ENCODE data around the gene OR2T10.
"Not testable (repeated sequence)": the region's sequence is repeated elsewhere in the genome, so short reads cannot be mapped to it uniquely, and the experiment has no call there.

OR2T10 gene

DNA sequence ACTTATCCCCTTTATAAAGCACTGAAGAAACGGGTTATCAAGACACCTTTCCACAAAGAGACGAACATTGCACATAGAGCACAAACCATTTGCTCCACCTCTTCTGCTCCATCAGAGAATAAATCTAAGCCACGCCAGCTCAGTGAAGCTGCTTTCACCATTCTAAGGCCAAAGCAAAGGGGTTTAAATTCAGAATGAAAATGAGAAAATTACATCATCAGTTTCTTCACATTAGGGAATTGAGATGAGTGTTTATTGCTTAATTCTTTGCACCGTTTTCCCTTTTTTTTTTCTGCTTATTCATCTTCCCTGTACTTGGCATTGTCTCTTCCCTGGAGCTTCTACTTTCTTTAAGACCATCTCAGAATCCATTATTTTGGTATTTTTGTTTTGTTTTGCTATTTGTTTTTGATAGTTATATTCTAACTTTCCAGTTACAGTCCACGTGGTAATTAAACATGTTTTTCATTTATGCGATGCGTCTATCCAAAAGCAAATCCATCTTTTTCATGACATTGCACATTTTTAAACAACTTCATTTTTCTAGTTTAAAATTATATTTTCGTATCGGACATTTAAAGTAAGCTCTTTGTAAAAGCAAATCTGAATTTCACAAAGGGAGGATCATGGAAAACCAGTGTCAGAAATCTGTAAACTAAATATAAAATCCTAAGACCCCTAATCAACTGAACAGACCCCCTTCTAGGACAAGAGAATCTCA lies 21.1 kb downstream of the OR2T10 start:
- H3K4me3 Mint-ChIP-seq, result no peak overlapping the region
- no peaks in the 10 kb centered on the region for H3K4me1 Mint-ChIP-seq
- no peaks in the 10 kb centered on the region for H3K36me3 Mint-ChIP-seq (ENCODE audit: low read depth)
- no peak overlapping the region for H3K27ac Mint-ChIP-seq
- TF ChIP-seq, protein P1, sequence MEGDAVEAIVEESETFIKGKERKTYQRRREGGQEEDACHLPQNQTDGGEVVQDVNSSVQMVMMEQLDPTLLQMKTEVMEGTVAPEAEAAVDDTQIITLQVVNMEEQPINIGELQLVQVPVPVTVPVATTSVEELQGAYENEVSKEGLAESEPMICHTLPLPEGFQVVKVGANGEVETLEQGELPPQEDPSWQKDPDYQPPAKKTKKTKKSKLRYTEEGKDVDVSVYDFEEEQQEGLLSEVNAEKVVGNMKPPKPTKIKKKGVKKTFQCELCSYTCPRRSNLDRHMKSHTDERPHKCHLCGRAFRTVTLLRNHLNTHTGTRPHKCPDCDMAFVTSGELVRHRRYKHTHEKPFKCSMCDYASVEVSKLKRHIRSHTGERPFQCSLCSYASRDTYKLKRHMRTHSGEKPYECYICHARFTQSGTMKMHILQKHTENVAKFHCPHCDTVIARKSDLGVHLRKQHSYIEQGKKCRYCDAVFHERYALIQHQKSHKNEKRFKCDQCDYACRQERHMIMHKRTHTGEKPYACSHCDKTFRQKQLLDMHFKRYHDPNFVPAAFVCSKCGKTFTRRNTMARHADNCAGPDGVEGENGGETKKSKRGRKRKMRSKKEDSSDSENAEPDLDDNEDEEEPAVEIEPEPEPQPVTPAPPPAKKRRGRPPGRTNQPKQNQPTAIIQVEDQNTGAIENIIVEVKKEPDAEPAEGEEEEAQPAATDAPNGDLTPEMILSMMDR (IDR thresholded peaks at IDR 0.05), result no peak
- H3K9me3 Mint-ChIP-seq, result peaks cover 57% of the 10 kb centered on the region
- no peaks in the 10 kb centered on the region for H3K27me3 Mint-ChIP-seq (ENCODE audit: low read depth, poor library complexity)
- DNase-seq, result no peak

- peaks cover 52% of the 10 kb centered on the region for H3K9me3 Mint-ChIP-seq
- DNase-seq; H3K27ac Mint-ChIP-seq; H3K4me3 Mint-ChIP-seq; H3K36me3 Mint-ChIP-seq (ENCODE audit: low read depth); H3K27me3 Mint-ChIP-seq (ENCODE audit: low read depth, poor library complexity); H3K4me1 Mint-ChIP-seq: not testable (repeated sequence)
Observed at GRCh38 chr1:248574657-248575056, 22.8 kb downstream of the OR2T10 start, which contains the start of gene OR2T34. TSS of gene OR2T34 (minus strand) at chr1:248574757. CDS start at chr1:248574757, 0 bp downstream.

DNA sequence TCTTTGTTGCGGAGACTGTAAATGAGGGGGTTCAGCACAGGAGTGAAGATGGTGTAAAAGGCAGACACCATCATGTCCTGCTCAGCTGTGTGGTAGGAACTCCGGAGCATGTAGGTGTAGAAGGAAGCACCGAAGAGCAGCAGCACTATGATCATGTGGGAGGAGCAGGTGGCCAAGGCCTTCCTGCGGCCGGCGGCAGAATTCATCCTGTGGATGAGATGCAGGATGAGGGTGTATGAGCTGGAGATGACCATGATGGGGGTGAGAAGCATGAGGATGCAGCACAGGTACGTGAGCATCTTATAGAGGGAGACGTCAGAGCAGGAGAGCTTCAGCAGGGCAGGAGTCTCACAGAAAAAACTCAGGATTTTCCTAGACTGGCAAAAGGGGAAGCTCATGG lies 23.6 kb downstream of the OR2T10 start:
- H3K36me3 Mint-ChIP-seq (ENCODE audit: low read depth); H3K4me3 Mint-ChIP-seq; H3K4me1 Mint-ChIP-seq; H3K27ac Mint-ChIP-seq; H3K27me3 Mint-ChIP-seq (ENCODE audit: low read depth, poor library complexity); DNase-seq: not testable (repeated sequence)
- peaks cover 50% of the 10 kb centered on the region for H3K9me3 Mint-ChIP-seq

GRCh38 chr1:248572049-248572448 lies 25.5 kb downstream of the OR2T10 start:
- not testable (repeated sequence) for H3K4me3 Mint-ChIP-seq; DNase-seq; H3K36me3 Mint-ChIP-seq (ENCODE audit: low read depth); H3K27ac Mint-ChIP-seq; H3K27me3 Mint-ChIP-seq (ENCODE audit: low read depth, poor library complexity); H3K4me1 Mint-ChIP-seq
- peaks cover 42% of the 10 kb centered on the region for H3K9me3 Mint-ChIP-seq

DNA sequence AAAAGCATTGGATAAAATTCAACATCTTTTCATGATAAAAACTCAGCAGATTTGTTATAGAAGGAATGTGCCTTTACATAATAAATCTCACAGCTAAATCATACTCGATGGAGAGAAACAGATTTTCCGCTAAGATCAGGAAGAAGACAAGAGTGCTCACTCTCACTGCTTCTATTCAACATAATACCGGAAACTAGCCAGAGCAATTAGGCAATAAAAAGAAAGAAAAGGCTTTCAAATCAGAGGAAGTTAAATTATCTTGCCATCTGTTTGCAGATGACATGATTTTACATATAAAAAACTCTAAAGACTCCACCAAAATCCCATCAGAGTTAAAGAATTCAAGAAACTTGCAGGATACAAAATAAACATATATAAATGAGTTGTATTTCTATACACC lies 26.7 kb downstream of the OR2T10 start:
- not testable (repeated sequence) for H3K27me3 Mint-ChIP-seq (ENCODE audit: low read depth, poor library complexity); H3K4me3 Mint-ChIP-seq; DNase-seq; H3K27ac Mint-ChIP-seq; H3K4me1 Mint-ChIP-seq; H3K36me3 Mint-ChIP-seq (ENCODE audit: low read depth)
- peaks cover 34% of the 10 kb centered on the region for H3K9me3 Mint-ChIP-seq

DNA sequence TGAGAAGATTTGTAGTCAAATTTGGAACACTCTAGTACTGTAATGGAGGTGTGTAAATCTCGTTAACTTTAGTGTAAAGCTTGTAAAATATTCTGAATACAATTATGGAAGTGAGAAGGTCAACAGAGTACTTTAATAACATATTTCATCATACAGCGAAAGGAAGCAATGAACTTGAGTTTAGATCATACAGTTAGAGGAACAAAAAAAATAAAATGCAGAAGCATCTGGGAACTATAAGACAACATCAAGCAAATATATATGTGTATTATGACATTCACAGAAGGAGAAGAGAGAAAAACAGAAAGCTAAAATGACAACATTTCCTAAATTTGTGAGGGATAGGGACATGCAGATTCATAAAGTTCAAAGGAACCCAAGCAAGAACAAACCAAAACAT lies 28.5 kb downstream of the OR2T10 start:
- H3K36me3 Mint-ChIP-seq (ENCODE audit: low read depth); H3K27me3 Mint-ChIP-seq (ENCODE audit: low read depth, poor library complexity); DNase-seq; H3K4me1 Mint-ChIP-seq; H3K4me3 Mint-ChIP-seq; H3K27ac Mint-ChIP-seq: not testable (repeated sequence)
- H3K9me3 Mint-ChIP-seq, result peaks cover 28% of the 10 kb centered on the region

DNA sequence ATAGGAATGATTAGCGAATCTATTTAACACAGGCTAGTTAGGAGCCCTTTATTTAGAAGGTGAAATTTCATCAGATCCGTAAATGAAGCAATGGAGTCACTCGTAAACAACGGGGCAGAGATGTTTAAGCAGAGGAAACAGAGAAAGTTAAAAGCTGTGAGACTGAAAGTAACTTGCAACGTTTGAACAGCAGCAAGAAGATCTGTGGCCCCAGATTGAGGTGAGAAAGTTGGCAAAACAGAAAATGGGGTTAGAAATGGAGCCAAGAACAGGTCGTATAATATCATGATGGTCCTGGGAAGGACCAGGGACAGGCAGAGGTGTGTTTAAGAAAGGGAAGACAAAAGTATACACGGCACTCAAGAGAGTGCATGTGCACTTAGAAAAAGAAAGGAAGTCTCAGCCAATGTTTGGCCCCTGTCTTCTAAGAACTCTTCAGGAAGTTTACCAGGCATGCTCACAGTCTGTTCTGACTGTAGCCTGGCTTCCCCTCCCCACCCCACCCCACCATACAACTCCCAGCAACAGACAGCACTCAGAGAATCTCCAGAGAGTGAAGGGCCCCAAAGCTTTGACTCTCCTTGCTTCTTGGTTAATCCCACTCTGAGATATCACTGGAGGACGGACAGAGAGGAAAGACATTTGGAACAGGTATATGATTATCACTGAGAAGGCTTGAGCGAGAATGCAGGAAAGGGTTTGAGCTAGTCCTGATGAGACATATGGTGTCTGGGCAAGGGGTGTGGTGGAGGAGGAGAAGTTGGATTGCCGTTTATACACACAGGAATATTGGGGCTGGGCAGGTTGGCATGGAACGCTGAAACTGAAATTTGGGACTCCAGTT lies 31.7 kb downstream of the OR2T10 start:
- not testable (repeated sequence) for DNase-seq; H3K4me3 Mint-ChIP-seq; H3K27me3 Mint-ChIP-seq (ENCODE audit: low read depth, poor library complexity); H3K36me3 Mint-ChIP-seq (ENCODE audit: low read depth); H3K4me1 Mint-ChIP-seq; H3K27ac Mint-ChIP-seq
- H3K9me3 Mint-ChIP-seq, result peaks cover 23% of the 10 kb centered on the region

DNA sequence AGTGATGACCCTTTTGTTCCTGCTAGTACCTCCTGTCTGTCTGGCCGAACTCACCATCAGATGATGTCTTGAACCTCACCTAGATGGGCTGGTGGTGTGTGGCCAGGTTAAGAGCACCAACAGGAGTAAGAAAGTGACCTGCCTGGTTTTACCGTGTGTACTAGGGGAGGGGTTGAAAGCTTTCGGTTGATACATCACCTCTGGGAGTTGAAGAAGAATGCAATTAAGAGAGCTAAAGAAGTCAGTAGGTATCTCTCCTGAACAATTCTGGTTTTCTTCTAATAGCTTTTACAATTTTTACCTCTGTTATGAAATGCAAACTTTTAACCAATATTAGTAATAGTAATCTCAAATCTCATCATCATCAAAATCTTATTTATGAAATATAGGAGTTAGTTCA lies 34.8 kb downstream of the OR2T10 start, which contains the start of gene OR2T29:
OR2T29 (minus strand) TSS at position 101 of the 400 bp plus-strand sequence. CDS start 3,281 bp downstream, outside the sequence.
- H3K4me3 Mint-ChIP-seq; H3K4me1 Mint-ChIP-seq; DNase-seq; H3K36me3 Mint-ChIP-seq (ENCODE audit: low read depth); H3K27ac Mint-ChIP-seq; H3K27me3 Mint-ChIP-seq (ENCODE audit: low read depth, poor library complexity): not testable (repeated sequence)
- H3K9me3 Mint-ChIP-seq, result peaks cover 11% of the 10 kb centered on the region

GRCh38 chr1:248551027-248551426 lies 46.5 kb downstream of the OR2T10 start:
- H3K4me1 Mint-ChIP-seq; H3K9me3 Mint-ChIP-seq; DNase-seq; H3K27ac Mint-ChIP-seq; H3K4me3 Mint-ChIP-seq; H3K27me3 Mint-ChIP-seq (ENCODE audit: low read depth, poor library complexity); H3K36me3 Mint-ChIP-seq (ENCODE audit: low read depth): not testable (repeated sequence)

DNA sequence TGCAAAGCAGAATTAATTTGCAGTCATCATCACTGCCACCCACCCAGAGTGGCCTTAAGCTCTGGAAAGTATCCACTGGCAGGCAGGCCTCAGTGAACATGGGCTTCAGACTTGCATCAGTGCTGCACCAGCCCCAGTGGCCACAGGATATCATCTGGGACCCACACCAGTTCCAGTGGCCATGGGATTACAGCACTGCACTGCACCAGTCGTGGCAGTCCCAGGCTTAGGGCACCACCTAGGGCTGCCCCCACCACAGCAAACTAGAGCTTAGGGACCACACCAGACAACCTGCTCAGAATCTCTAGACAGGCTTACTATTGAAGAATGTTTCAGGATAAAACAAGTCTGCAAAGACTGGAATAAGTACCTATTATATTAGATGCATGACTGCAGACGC lies 50.1 kb downstream of the OR2T10 start:
- not testable (repeated sequence) for H3K9me3 Mint-ChIP-seq; H3K27ac Mint-ChIP-seq; H3K4me1 Mint-ChIP-seq; DNase-seq; H3K27me3 Mint-ChIP-seq (ENCODE audit: low read depth, poor library complexity); H3K4me3 Mint-ChIP-seq; H3K36me3 Mint-ChIP-seq (ENCODE audit: low read depth)
